SK-MEL-5 (cell line): Measurements from ENCODE around the gene UGT2B15. TPM values are rescaled to one million over a fixed set of nuclear protein-coding genes. Genes with fewer than 3 reads are reported as not detected.
"Not testable (repeated sequence)": the region's sequence is repeated elsewhere in the genome, so short reads cannot be mapped to it uniquely, and the experiment has no call there.

ENCODE experiments used
- DNase-seq: peaks from one replicate; pipeline ENCODE4 v3.0.0-alpha.2; 2016; ENCODE audit warnings: low read depth, low spot score
- in situ Hi-C: cut with HindIII; loops from 2 replicates; pipeline ENCODE4 v1.10.0; 2016; ENCODE audit warnings: low sequenced_read_pairs, high pct_unique_total_duplicates, low pct_unique_long_range_greater_than_20kb
- polyA plus RNA-seq, 2 experiments: library from polyadenylated mRNA; depleted of rRNA; stranded (reverse); fragments of >200 nt; gene quantifications; 2 replicates each; pipeline ENCODE4 v1.2.3, GENCODE V29; 2015
- total RNA-seq: library from RNA; depleted of rRNA; stranded (reverse); fragments of >200 nt; shearing (Covaris generic); gene quantifications from 2 replicates; pipeline ENCODE4 v1.2.3, GENCODE V29; 2014; rRNA removed

The UGT2B15 gene
- not detected in 2 replicates for total RNA-seq
- polyA plus RNA-seq (2015; cell fraction: cytosol; rRNA removed) = not detected in 2 replicates
- polyA plus RNA-seq (2015; cell fraction: nucleus; rRNA removed) = not detected in 2 replicates

DNA sequence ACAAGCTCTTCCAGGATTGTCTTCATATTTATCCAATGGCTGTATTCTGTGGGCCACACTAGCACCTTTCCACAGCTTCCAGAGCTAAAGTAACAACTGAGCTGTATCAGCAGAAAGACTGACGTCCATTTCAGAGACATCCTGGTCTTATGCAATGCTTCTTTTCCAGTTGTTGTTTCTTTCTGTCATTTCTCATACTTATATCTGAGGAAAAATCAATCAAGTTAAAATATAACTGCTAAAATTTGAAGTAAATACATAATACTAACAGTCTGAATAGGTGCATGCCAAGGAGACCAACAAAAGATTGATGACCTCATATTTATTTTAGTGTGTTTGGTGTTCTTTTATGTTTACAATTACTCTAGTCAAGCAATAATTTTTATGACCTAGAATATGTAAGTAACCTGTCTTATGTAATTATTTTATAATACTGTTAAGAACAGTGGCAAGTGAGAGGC, at the start of gene UGT2B15:
Gene UGT2B15, minus strand, starts transcription at position 174 of the 461 bp plus-strand sequence. Its CDS starts 34 bp downstream, at position 140.
- DNase-seq, in situ Hi-C loops: not testable (repeated sequence)

GRCh38 chr4:68719075-68719473, 48.6 kb upstream of the UGT2B15 start:
- in situ Hi-C loops = no loop called here
- DNase-seq = no peak

- no peak for DNase-seq
- in situ Hi-C loops = no loop called here
Measured at GRCh38 chr4:68718447-68719074, 48.1 kb upstream of the UGT2B15 start.

- in situ Hi-C loops = no loop called here
Measured at GRCh38 chr4:68717999-68718398, 47.5 kb upstream of the UGT2B15 start.

GRCh38 chr4:68714400-68714799, 43.9 kb upstream of the UGT2B15 start:
- no peak for DNase-seq
- in situ Hi-C loops = no loop called here

More at GRCh38 chr4:68717999-68718398, 47.5 kb upstream of the UGT2B15 start:
- no peak for DNase-seq

DNA sequence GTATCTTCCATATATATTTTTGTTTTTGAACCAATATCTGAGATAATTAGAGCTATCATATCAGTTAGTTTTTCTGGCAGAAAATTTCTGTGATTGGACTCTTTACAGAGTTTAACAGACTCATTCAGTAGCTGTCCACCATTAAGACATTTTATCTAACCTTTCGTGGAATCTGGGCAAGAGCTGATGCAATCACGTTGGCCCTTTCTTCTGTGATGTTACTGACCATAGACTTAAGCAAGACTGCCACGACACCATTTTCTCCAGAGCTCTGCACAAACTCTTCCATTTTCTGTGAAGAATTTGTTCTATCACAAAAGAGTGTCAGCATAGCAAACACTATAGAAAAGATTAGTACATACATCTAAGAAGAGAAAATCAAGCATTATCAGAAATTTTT, 41.8 kb upstream of the UGT2B15 start:
- in situ Hi-C loops = no loop called here
- no peak for DNase-seq

DNA sequence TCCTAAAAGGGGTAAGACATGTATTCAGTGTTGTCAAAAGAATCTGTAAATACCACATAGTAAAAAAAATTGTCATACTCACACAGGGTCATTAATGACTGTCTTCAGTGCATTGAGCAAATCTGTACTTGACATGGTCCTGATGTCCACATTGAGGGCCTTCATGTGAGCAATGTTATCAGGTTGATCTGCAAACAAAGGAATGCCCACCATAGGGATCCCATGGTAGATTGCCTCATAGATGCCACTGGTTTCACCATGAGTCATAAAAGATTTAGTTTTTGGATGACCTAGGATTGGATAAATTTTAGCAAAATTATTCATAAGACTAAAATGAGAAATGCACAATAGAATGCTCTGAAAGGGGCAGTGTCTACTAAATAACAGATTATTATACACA, 38.1 kb upstream of the UGT2B15 start:
- in situ Hi-C loops = no loop called here
- DNase-seq = no peak

DNA sequence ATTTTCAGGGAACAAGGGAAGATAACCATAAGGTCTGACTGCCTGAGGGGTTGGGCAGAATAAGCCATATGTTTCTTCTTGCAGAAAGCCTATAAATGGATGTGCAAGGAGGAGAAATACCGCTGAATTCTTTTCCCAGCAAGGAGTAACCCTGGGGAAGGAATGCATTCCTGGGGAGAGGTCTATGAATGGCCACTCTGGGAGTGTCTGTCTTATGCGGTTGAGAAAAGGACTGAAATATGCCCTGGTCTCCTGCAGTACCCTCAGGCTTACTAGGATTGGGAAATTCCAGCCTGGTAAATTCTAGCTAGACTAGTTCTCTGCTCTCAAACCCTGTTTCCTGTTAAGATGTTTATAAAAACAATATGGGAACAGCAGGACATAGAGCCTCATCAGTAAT, 32.7 kb upstream of the UGT2B15 start:
- DNase-seq, in situ Hi-C loops: not testable (repeated sequence)

- in situ Hi-C loops = no loop called here
- no peak for DNase-seq
Measured at GRCh38 chr4:68700152-68700551, 29.7 kb upstream of the UGT2B15 start.

DNA sequence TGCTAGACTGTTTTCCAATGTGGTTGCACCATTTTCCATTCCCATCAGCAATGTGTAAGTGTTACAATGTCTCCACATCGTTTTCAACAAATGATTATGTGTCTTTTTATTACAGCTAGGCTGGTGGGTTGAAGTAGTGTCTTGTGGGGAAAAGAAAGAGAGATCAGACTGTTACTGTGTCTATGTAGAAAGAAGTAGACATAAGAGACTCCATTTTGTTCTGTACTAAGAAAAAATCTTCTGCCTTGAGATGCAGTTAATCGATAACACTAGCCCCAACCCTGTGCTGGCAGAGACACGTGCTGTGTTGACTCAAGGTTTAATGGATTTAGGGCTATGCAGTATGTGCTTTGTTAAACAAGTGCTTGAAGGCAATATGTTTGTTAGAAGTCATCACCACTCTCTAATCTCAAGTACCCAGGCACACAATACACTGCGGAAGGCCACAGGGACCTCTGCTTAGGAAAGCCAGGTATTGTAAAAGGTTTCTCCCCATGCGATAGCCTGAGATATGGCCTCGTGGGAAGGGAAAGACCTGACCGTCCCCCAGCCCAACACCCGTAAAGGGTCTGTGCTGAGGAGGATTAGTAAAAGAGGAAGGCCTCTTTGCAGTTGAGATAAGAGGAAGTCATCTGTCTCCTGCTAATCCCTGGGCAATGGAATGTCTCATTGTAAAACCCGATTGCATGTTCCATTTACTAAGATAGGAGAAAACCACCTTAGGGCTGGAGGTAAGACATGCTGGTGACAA, 23.0 kb upstream of the UGT2B15 start:
- in situ Hi-C loops = no loop called here
- DNase-seq = no peak

- in situ Hi-C loops = no loop called here
- DNase-seq = no peak
Measured at GRCh38 chr4:68691186-68691585, 20.7 kb upstream of the UGT2B15 start.

- DNase-seq = no peak
- in situ Hi-C loops = no loop called here
Measured at GRCh38 chr4:68683034-68683433, 12.6 kb upstream of the UGT2B15 start.

- in situ Hi-C loops, DNase-seq: not testable (repeated sequence)
Measured at GRCh38 chr4:68681298-68681697, 10.8 kb upstream of the UGT2B15 start.

DNA sequence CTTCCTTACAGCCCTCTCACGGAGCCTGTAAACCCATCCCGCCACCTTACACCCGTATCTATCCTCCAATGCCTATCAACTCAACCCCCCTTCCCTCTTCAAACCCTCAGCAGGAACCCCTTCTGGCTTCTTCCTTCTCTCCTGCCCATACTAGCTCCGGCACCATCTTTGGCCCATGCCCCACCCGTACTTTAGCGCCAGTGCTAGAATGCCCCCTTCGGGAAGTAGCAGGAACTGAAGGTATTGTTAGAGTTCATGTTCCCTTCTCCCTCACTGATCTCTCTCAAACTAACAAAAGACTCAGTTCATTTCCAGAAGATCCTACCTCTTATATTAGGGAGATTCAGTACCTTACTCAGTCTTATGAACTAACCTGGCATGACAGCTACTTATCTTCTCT, 2.7 kb upstream of the UGT2B15 start:
- peak; percentile 57 for DNase-seq
- in situ Hi-C loops = no loop called here

- in situ Hi-C loops, DNase-seq: not testable (repeated sequence)
Measured at GRCh38 chr4:68671217-68671616, 765 bp upstream of the UGT2B15 start.

GRCh38 chr4:68668537-68669163, 1.8 kb downstream of the UGT2B15 start:
- in situ Hi-C loops = not testable (repeated sequence)

GRCh38 chr4:68667551-68667950, 2.9 kb downstream of the UGT2B15 start:
- in situ Hi-C loops, DNase-seq: not testable (repeated sequence)

More at GRCh38 chr4:68668537-68669163, 1.8 kb downstream of the UGT2B15 start:
- DNase-seq = not testable (repeated sequence)

- DNase-seq, in situ Hi-C loops: not testable (repeated sequence)
Measured at GRCh38 chr4:68664721-68665120, 5.7 kb downstream of the UGT2B15 start.
